HCT116 (cell line): ENCODE results near the gene MED1. TPM values are rescaled to one million over a fixed set of nuclear protein-coding genes. Genes with fewer than 3 reads are reported as not detected.
"Not testable (repeated sequence)": the region's sequence is repeated elsewhere in the genome, so short reads cannot be mapped to it uniquely, and the experiment has no call there.

ENCODE experiments used
- ATAC-seq: fragments of 200-7000 bp; cut with Tn5 transposase; 2 replicates; pipeline ENCODE4 v1.9.1; 2020; ENCODE audit warnings: mild to moderate bottlenecking, moderate library complexity
- BruUV-seq: library from RNA; stranded (reverse); fragments of 400-500 nt; replicated peaks from 2 replicates; lab custom pipeline; 2021; lab: Mats Ljungman, UMichigan
- CTCF ChIA-PET: fragments of 300-600 bp; sonication (Branson Sonifier 250); formaldehyde crosslinking; loops from one replicate; lab custom pipeline; 2021; ENCODE audit warnings: antibody characterized with exemption; lab: Charles Lee
- POLR2A ChIA-PET: fragments of 300-600, 350-600 bp; sonication (Branson Sonifier 250); formaldehyde crosslinking; loops from one replicate; lab custom pipeline; 2021; ENCODE audit warnings: antibody characterized with exemption; lab: Charles Lee
- RAD21 ChIA-PET, 2 experiments: fragments of 300-600 bp; sonication (Branson Sonifier 250); formaldehyde crosslinking; loops; one replicate each; lab custom pipeline; 2023; ENCODE audit warnings: low total read pairs in 2 of 2; ENCODE audit not compliant: uncharacterized antibody in 2 of 2, unreplicated experiment in 2 of 2, low non-redundant PET in 1 of 2; lab: Charles Lee
- DNase-seq: peaks from one replicate; pipeline ENCODE4 v3.0.0-alpha.2; 2010; ENCODE audit warnings: low read depth, low spot score
- H2AFZ ChIP-seq: fragments of 200-600 bp; shearing (Covaris generic), sonication (generic); 2 replicates; pipeline ENCODE4 v1.6.1; 2017; ENCODE audit warnings: low read depth, mixed run types, mixed read lengths, antibody characterized with exemption, low read length; ENCODE audit not compliant: poor library complexity, severe bottlenecking
- H3K27ac ChIP-seq: 2 replicates; pipeline ENCODE4 v1.5.1; 2012; ENCODE audit warnings: low read depth, low read length
- H3K27me3 ChIP-seq: fragments of 200-600 bp; sonication (generic); 2 replicates; pipeline ENCODE4 v1.6.1; 2016; ENCODE audit warnings: mixed run types, low read length, mixed read lengths; ENCODE audit not compliant: insufficient read depth
- H3K36me3 ChIP-seq, 2 experiments: fragments of 200-500 bp in 1 of 2; fragments of 200-600 bp in 1 of 2; sonication (Bioruptor generic) in 1 of 2; sonication (generic) in 1 of 2; 2 replicates each; pipeline versions ENCODE4 v1.5.1 to v1.6.1; 2014 to 2016; ENCODE audit warnings: low read length in 2 of 2, inconsistent platforms in 1 of 2, mixed read lengths in 1 of 2, mixed run types in 1 of 2; ENCODE audit not compliant: insufficient read depth in 2 of 2, control insufficient read depth in 1 of 2
- H3K4me1 ChIP-seq, 2 experiments: fragments of 200-600 bp in 1 of 2; sonication (generic) in 1 of 2; 2 replicates each; pipeline versions ENCODE4 v1.5.1 to v1.6.1; 2012 to 2017; ENCODE audit warnings: low read length in 2 of 2, inconsistent platforms in 1 of 2, mild to moderate bottlenecking in 1 of 2, mixed read lengths in 1 of 2, mixed run types in 1 of 2, moderate library complexity in 1 of 2; ENCODE audit not compliant: insufficient read depth in 2 of 2, control insufficient read depth in 1 of 2
- H3K4me2 ChIP-seq: fragments of 200-600 bp; sonication (generic); 2 replicates; pipeline ENCODE4 v1.6.1; 2017; ENCODE audit warnings: mixed run types, low read length, mixed read lengths
- H3K4me3 ChIP-seq, 2 experiments: fragments of 200-600 bp in 1 of 2; sonication (generic) in 1 of 2; replicated peaks in 1 of 2; 2 replicates each; pipeline ENCODE4 v1.5.1; 2011 to 2016; ENCODE audit warnings: low read length in 2 of 2, control low read depth in 1 of 2, low read depth in 1 of 2, mild to moderate bottlenecking in 1 of 2, mixed read lengths in 1 of 2, mixed run types in 1 of 2
- H3K79me2 ChIP-seq: fragments of 200-600 bp; sonication (generic); 2 replicates; pipeline ENCODE4 v1.6.1; 2017; ENCODE audit warnings: mild to moderate bottlenecking, mixed run types, low read length, moderate library complexity, mixed read lengths; ENCODE audit not compliant: insufficient read depth
- H3K9ac ChIP-seq: fragments of 200-600 bp; sonication (generic); 2 replicates; pipeline ENCODE4 v1.6.1; 2016; ENCODE audit warnings: low read length, mixed read lengths
- H3K9me2 ChIP-seq: fragments of 200-600 bp; sonication (generic), shearing (Covaris generic); 2 replicates; pipeline ENCODE4 v1.6.1; 2017; ENCODE audit warnings: mixed run types, mild to moderate bottlenecking, moderate library complexity; ENCODE audit not compliant: insufficient read depth
- H3K9me3 ChIP-seq, 2 experiments: fragments of 200-500 bp in 1 of 2; fragments of 200-600 bp in 1 of 2; sonication (Bioruptor generic) in 1 of 2; sonication (generic) in 1 of 2; 2 replicates each; pipeline ENCODE4 v1.6.1; 2014 to 2017; ENCODE audit warnings: low read length in 2 of 2, mixed read lengths in 2 of 2, inconsistent platforms in 1 of 2, low read depth in 1 of 2, mild to moderate bottlenecking in 1 of 2, mixed run types in 1 of 2, moderate library complexity in 1 of 2; ENCODE audit not compliant: control insufficient read depth in 1 of 2, insufficient read depth in 1 of 2
- H4K20me1 ChIP-seq: fragments of 200-600 bp; sonication (generic), shearing (Covaris generic); 2 replicates; pipeline ENCODE4 v1.6.1; 2017; ENCODE audit warnings: mixed run types, mild to moderate bottlenecking, moderate library complexity; ENCODE audit not compliant: insufficient read depth
- CBX3 ChIP-seq: IDR thresholded peaks from 2 replicates; pipeline ENCODE4 v1.6.1; 2012; ENCODE audit warnings: low read depth
- CEBPB ChIP-seq: IDR thresholded peaks from 2 replicates; pipeline ENCODE4 v1.6.1; 2012; ENCODE audit warnings: low read depth
- ELF1 ChIP-seq: IDR thresholded peaks from 2 replicates; pipeline ENCODE4 v1.6.1; 2012; ENCODE audit warnings: low read depth, borderline replicate concordance
- EZH2 ChIP-seq: fragments of 200-600 bp; sonication (generic); IDR thresholded peaks from 2 replicates; pipeline ENCODE4 v1.6.1; 2017; ENCODE audit warnings: antibody characterized with exemption, mixed run types
- FOSL1 ChIP-seq: IDR thresholded peaks from 2 replicates; pipeline ENCODE4 v1.6.1; 2012; ENCODE audit warnings: low read depth
- REST ChIP-seq: IDR thresholded peaks from 2 replicates; pipeline ENCODE4 v1.6.1; 2012; ENCODE audit warnings: low read depth
- intact Hi-C: fragments of 100-400 bp; cut with micrococcal nuclease; formaldehyde crosslinking; loops from 2 replicates; pipeline ENCODE4 v1.10.0; 2022
- total RNA-seq: library from RNA; stranded (reverse); gene quantifications from one replicate; pipeline ENCODE4 v1.2.1, GENCODE V29; 2021; ENCODE audit not compliant: unreplicated experiment

MED1 gene
- total RNA-seq, 1 experiment from 2014 or later = 55.7 TPM

- Histone ChIP-seq H3K4me2 (no peak overlapping the region), H3K27ac (no peak overlapping the region), H3K9ac (no peak overlapping the region), H3K36me3 (peaks cover 0 to 5% of the 10 kb centered on the region in 2 experiments; a peak in 1 of 4 replicates), H4K20me1 (no peaks in the 10 kb centered on the region; the same call in 1 of the 2 replicates), H3K9me3 (no peaks in the 10 kb centered on the region), H2AFZ (no peak overlapping the region), H3K4me3 (no peak overlapping the region), H3K9me2 (no peaks in the 10 kb centered on the region), H3K4me1 (peaks cover 16 to 19% of the 10 kb centered on the region in 2 experiments), H3K27me3 (no peaks in the 10 kb centered on the region), H3K79me2 (peaks cover 78% of the 10 kb centered on the region)
- no peak for ATAC-seq
- TF ChIP-seq FOSL1 = no peak
- TF ChIP-seq CEBPB = no peak
- TF ChIP-seq ELF1 = no peak
- TF ChIP-seq REST = no peak
- TF ChIP-seq EZH2 = no peak
- no peak for TF ChIP-seq CBX3
- no peak for DNase-seq
- intact Hi-C loops = no loop called here
- no TSS peak for BruUV-seq
- ChIA-PET CTCF (no interaction called here), POLR2A (no interaction called here), RAD21 (no interaction called here)
These were observed 32.4 kb upstream of the MED1 start for GRCh38 chr17:39483506-39483905.

GRCh38 chr17:39479631-39480030 is 28.6 kb upstream of the MED1 start:
- H3K27ac ChIP-seq, DNase-seq, H3K4me3 ChIP-seq, H4K20me1 ChIP-seq, POLR2A ChIA-PET, ATAC-seq, H3K4me2 ChIP-seq, H3K27me3 ChIP-seq, RAD21 ChIA-PET, H2AFZ ChIP-seq, intact Hi-C loops, H3K9ac ChIP-seq, H3K9me2 ChIP-seq, CTCF ChIA-PET, BruUV-seq, H3K4me1 ChIP-seq, H3K9me3 ChIP-seq: not testable (repeated sequence)
- Histone ChIP-seq H3K36me3 (peaks cover 0 to 15% of the 10 kb centered on the region in 2 experiments; a peak in 2 of 4 replicates), H3K79me2 (peaks cover 68% of the 10 kb centered on the region)
